COLO668 (cell line): ENCODE data around the gene MXRA8.
A peak's percentile ranks its signal among the peaks of the same experiment; 100 is the strongest.

Experiments used
- DNase-seq: peaks from one replicate; lab custom pipeline; 2025; ENCODE audit not compliant: unreplicated experiment; lab: John Stamatoyannopoulos, UW

Gene MXRA8

GRCh38 chr1:1310476-1311053 is 47.8 kb downstream of the MXRA8 start:
- no peak for DNase-seq

DNA sequence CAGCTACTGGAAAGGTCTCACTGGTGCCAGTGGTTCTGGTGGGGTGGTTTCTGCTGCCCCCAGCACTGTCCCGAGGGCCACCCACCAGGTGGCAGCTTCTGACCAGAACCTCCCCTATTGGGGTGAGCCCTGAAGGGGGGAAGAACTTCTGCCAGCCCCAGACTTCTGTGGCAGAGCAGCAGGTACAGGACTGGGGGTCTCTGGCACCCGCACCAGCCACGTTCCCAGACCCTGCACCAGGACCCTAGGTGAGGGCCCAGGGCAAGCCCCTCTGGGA is 48.3 kb downstream of the MXRA8 start:
- DNase-seq: no peak

- DNase-seq: peak; percentile 82
Observed at GRCh38 chr1:1309251-1310108, 48.9 kb downstream of the MXRA8 start.

GRCh38 chr1:1308756-1309250 is 49.6 kb downstream of the MXRA8 start:
- peak; percentile 81 for DNase-seq

DNA sequence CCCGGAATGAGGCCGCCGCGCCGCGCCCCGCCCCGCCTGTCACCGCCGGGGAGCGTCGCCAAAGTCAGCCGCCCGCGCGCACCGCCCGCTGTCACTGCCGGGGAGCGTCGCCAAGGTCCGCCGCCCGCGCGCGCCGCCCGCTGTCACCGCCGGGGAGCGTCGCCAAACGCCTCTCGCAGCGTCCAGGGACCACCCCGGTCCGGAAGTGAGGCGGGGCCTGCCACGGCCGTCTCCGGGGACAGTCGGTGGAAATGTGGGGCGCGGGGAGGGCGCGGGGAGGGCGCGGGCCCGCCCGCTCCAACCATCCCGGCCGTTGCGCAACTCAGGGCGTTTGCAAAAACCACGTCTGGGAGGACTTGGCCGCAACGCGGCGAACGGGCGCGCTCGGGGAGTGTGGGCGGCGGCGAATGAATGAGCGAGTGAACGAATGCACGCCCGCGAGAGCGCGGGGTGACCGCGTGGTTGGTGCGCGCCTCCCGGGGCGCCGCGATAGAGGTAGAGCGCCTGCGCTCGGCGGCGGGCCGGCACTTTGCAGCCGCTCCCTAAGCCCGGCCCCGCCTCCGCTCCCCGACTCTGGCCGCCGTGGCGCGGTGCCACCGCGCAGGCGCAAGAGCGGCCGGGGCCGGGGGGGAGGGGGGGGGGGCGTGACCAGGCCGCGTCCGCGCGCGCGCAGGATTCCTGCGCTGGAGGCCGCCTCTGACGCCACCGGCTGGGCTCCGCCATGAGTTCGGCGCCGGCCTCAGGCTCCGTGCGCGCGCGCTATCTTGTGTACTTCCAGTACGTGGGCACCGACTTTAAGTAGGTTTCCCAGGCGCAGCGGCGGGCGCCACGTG is 50.2 kb downstream of the MXRA8 start, which contains the start of the genes ACAP3 and PUSL1:
Gene ACAP3 (minus strand): TSS at position 8 of the 833 bp plus-strand sequence. CDS start 115 bp downstream, outside the sequence.
Gene PUSL1 (plus strand): TSS at position 675 of the 833 bp plus-strand sequence. CDS start 47 bp downstream, at position 722.
- peak; percentile 100 for DNase-seq

- DNase-seq: peak; percentile 82
Observed at GRCh38 chr1:1307261-1307922, 51.0 kb downstream of the MXRA8 start.

GRCh38 chr1:1306661-1307260 is 51.6 kb downstream of the MXRA8 start:
- DNase-seq: peak; percentile 65

DNA sequence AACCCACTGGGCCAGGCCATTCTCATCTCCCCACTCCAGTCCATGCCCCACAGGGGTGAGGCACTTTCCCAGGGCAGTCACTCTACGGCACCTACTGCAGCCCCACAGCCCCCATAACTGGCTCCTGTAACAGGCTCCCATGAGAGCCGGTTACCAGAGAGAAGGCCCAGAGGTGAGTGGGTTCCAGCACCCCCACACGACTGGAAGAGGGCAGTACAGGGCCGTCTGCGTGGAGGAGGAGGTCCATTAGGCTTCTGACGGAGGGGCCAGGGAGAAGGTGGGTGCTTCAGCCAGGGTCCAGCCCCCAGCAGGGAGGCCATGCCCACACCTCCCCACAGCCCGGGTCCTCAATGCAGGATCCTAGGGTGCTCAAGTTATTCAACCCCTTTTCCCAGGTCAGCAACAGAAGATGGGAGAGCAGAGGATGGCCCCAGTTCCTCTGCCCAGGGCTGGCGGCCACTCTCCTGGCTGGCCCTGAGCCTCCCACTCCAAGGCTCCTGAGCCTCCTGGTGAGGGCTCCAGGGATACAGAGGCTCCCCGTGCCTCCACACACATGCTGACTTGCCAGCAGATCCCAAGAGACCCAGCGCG is 52.2 kb downstream of the MXRA8 start:
- DNase-seq: peak; percentile 72

- DNase-seq: peak; percentile 97
Observed at GRCh38 chr1:1305300-1306069, 52.9 kb downstream of the MXRA8 start.

GRCh38 chr1:1304331-1305299 is 53.7 kb downstream of the MXRA8 start:
- peak; percentile 97 for DNase-seq

DNA sequence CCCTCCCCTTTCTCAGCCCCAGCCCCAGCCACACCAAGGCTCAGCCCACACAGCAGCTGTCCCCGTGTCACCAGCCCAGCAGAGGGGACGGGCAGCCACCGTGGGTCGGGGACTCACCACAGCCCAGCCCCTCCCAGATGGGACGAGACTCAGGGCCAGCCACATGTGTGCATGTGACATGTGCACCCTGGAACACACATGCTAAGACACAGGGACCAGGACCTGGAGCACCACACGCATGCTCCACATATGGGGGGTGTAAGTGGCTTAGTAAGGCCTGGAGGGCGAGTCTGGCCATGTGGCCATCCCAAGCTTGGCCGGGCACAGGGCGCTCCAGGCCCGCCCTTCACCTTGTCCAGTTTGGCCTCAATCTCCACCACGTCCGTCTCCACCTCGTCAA is 54.6 kb downstream of the MXRA8 start:
- no peak for DNase-seq

DNA sequence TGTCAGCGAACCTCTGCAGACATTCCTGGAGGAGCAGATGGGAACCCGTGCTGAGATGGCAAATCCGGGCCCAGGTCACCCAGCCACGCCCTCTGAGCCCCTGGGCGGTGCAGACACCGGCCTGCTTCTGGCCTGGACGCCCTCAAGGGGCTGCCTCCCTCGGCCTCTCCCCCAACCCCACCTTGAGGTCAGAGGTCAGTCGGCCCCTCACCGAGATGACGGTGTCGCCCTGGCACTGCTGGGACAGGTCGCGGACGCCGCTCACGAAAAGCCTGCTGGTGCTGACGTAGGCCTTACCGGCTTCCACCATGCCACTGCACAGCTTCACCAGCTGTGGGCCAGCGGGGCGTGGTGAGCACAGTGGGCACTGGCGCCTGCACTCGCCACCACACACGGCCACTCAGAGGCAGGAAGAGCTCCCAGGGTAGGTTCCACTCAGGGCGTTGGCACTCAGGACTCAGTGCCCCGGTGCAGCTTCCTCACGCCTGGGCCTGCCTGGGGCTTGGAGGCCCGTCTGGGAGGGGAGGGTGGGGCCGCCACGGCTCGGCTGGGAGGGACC is 55.3 kb downstream of the MXRA8 start:
- peak; percentile 66 for DNase-seq
